ENCODE results near the gene NDUFA5. TPM values are rescaled to one million over a fixed set of nuclear protein-coding genes. Genes with fewer than 3 reads are reported as not detected.

The NDUFA5 gene
- 44.0 and 46.3 TPM in 2 replicates for total RNA-seq

DNA sequence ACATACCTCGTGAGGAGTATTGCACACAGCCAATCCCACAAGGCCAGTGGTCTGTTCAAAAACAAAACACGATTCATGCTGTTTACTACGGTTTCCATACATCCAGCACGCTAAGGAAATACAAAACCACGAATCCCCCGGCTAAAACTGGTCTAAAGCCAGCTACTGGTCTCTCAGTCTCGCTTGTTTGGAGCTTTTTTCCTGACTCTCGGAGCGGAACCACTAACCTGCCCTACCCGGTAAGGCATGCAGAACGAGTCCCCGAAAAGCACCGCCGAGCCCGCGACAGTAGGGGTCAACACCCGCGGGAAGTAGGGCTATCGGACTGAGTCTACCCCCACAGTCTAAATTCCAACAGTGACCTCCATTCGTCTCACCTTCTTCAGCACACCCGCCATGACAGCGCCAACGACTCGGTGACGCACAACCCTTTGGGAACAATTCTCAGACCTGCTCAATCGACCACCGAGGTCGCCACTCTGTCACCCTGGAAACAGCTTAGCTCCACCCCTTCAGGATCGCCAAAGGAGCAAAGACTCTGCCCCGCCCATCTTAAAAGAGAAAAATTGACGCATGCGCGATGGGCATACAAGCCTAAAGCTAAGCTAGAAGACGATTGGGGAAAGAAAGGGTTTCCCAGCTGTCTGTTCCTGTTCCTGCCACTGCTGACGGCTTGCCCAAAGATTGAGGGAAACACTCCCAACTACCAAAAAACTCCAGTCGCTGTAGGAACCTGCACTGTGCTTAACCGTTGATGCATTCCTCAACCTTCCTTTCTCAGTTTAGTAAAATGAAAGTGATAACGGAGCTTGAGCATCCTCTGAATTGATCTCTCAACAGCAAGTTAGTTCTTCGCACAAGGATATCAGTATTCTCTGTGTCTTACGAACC is at the start of gene NDUFA5:
NDUFA5 (minus strand) TSS at position 421 of the 891 bp plus-strand sequence; CDS start at position 398, 23 bp downstream.

DNA sequence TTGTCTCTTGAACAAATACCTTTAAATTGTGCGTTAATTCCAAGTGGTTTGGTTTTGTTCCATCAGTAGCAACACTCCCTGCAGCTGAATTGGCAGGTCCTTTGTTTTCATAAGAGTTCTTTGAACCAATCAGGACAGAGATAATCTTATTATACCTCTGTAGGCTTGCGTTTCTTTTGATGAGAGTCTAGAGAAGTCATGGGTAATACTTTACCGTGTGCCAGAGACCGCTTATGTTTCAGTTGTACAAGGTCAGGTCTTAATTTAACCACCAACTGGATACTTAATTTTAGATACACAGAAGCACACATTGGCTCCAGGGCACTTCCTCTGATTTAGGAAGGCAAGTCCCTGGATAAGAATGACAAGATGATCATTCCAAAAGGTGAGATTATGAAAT is 43.9 kb upstream of the NDUFA5 start, which contains the start of gene ASB15:
ASB15 (plus strand) TSS at position 292 of the 400 bp plus-strand sequence. CDS start 12,682 bp downstream, outside the sequence.

DNA sequence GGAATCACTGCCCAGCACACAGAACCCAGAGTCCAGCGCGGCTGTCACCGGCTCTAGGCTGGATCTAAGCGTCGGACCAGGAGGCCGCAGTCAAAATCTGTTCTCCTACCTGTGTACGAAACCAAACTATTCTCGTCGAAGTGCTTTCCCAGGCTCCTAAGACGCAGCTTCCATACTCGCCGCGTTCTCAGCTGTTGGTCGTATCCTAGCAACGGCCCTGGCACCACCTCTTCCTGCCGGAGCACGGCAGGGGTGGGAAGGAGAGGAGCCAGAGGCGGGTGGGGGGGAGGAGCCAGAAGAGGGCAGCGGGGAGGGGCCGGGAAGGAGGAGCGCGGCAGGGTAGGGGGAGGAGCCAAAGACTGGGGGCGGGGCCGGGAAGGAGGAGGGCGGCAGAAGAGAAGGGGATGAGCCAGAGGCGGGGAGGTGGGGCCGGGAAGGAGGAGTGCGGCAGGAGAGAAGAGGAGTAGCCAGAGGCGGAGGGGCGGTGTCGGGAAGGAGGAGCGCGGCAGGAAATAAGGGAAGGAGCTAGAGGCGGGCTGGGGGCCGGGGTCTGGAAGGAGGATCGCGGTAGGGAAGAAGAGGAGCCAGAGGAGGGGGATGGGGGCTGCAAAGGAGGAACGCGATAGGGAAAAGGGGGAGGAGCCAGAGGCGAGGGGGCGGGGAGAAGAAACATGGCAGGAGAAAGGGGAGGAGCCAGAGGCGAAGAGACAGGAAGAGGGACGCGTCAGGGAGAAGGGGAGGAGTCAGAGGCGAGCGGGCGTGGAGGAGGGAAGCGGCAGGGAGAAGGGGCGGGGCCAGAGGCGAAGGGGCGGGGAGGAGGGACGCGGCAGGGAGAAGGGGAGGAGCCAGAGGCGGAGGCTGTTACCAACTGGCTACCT is 23.0 kb downstream of the NDUFA5 start, which contains the start of gene IQUB:
IQUB (minus strand) TSS at position 213 of the 878 bp plus-strand sequence. CDS start 22,255 bp downstream, outside the sequence.

Other genes starting within 250 kb of the NDUFA5 start
- 1.2 and 1.6 TPM in 2 replicates for gene IQUB, start 23.2 kb downstream of the NDUFA5 start, total RNA-seq
- not detected in 2 replicates for gene ASB15, start 44.0 kb upstream of the NDUFA5 start, total RNA-seq
- gene LMOD2, start 98.0 kb upstream of the NDUFA5 start, total RNA-seq: not detected in 2 replicates
- 23.8 and 26.2 TPM in 2 replicates for gene WASL, start 191.2 kb upstream of the NDUFA5 start, total RNA-seq

Measured in articular chondrocyte of knee joint (primary cell).